GM08714 (cell line): Measurements from ENCODE around the gene NHERF2.

Source experiments
- H3K4me3 ChIP-seq: fragments of 200-500 bp; sonication (Bioruptor generic); 2 replicates; pipeline ENCODE4 v1.5.1; 2014; ENCODE audit warnings: mild to moderate bottlenecking, low read length, inconsistent platforms
- ZNF274 ChIP-seq: IDR thresholded peaks from 2 replicates; pipeline ENCODE4 v1.6.1; 2012; ENCODE audit warnings: mild to moderate bottlenecking, low read depth, low read length

NHERF2 gene

GRCh38 chr16:1985466-1986150 is 41.1 kb upstream of the NHERF2 start:
- H3K4me3 ChIP-seq = peak overlapping the region; percentile 88; the same call in 1 of the 2 replicates
- TF ChIP-seq ZNF274 = no peak

- H3K4me3 ChIP-seq = no peak overlapping the region
- TF ChIP-seq ZNF274 = no peak
Observed at GRCh38 chr16:1987198-1987597, 39.5 kb upstream of the NHERF2 start.

- H3K4me3 ChIP-seq = peak within 1 kb of the TSS; percentile 44; the same call in 1 of the 2 replicates
- no peak for TF ChIP-seq ZNF274
Observed at GRCh38 chr16:1989209-1990100, 37.2 kb upstream of the NHERF2 start, which contains the start of gene SYNGR3. Gene SYNGR3, plus strand, starts transcription at chr16:1989970. Its CDS starts 133 bp downstream, at chr16:1990103.

GRCh38 chr16:1990101-1990350 is 36.7 kb upstream of the NHERF2 start:
- H3K4me3 ChIP-seq = peak overlapping the region; percentile 44; the same call in 1 of the 2 replicates
- TF ChIP-seq ZNF274 = no peak

GRCh38 chr16:1990351-1991134 is 36.2 kb upstream of the NHERF2 start:
- TF ChIP-seq ZNF274 = no peak
- peak overlapping the region; percentile 44; the same call in 1 of the 2 replicates for H3K4me3 ChIP-seq

GRCh38 chr16:1991135-1991551 is 35.6 kb upstream of the NHERF2 start:
- peak overlapping the region; percentile 52; the same call in 1 of the 2 replicates for H3K4me3 ChIP-seq
- TF ChIP-seq ZNF274 = no peak

- TF ChIP-seq ZNF274 = no peak
- H3K4me3 ChIP-seq = peak overlapping the region; percentile 52; the same call in 1 of the 2 replicates
Observed at GRCh38 chr16:1991588-1991947, 35.1 kb upstream of the NHERF2 start.

GRCh38 chr16:1991948-1992703 is 34.6 kb upstream of the NHERF2 start:
- H3K4me3 ChIP-seq = peak overlapping the region; percentile 52; the same call in 1 of the 2 replicates
- no peak for TF ChIP-seq ZNF274

- no peak for TF ChIP-seq ZNF274
- H3K4me3 ChIP-seq = no peak overlapping the region; the same call in 1 of the 2 replicates
Observed at GRCh38 chr16:1992704-1993317, 33.9 kb upstream of the NHERF2 start.

- H3K4me3 ChIP-seq = no peak overlapping the region
- no peak for TF ChIP-seq ZNF274
Observed at GRCh38 chr16:1993731-1994131, 33.0 kb upstream of the NHERF2 start.

GRCh38 chr16:1997494-1998359 is 29.0 kb upstream of the NHERF2 start:
- no peak for TF ChIP-seq ZNF274
- no peak overlapping the region for H3K4me3 ChIP-seq

- H3K4me3 ChIP-seq = no peak overlapping the region
- no peak for TF ChIP-seq ZNF274
Observed at GRCh38 chr16:1998360-1998835, 28.3 kb upstream of the NHERF2 start.
